Smooth muscle cell (in vitro differentiated cells): ENCODE data around the gene PI4K2A. TPM values are rescaled to one million over a fixed set of nuclear protein-coding genes. Genes with fewer than 3 reads are reported as not detected.

Experiments
- DNase-seq: peaks from one replicate; lab custom pipeline; 2025; ENCODE audit not compliant: unreplicated experiment; lab: John Stamatoyannopoulos, UW
- H2AFZ ChIP-seq: fragments of 200-600 bp; sonication (generic); 2 replicates; pipeline ENCODE4 v1.6.0; 2016; ENCODE audit warnings: antibody characterized with exemption, low read depth, mild to moderate bottlenecking
- H3F3A ChIP-seq: fragments of 200-600 bp; sonication (generic); 2 replicates; pipeline ENCODE4 v1.6.0; 2017; ENCODE audit warnings: antibody characterized with exemption, low read depth
- H3K27ac ChIP-seq: fragments of 200-600 bp; sonication (generic); 2 replicates; pipeline ENCODE4 v1.5.1; 2016; ENCODE audit warnings: low read depth, mild to moderate bottlenecking
- H3K27me3 ChIP-seq: fragments of 200-600 bp; sonication (generic); 2 replicates; pipeline ENCODE4 v1.6.1; 2016; ENCODE audit warnings: low read depth, mild to moderate bottlenecking
- H3K36me3 ChIP-seq: fragments of 200-600 bp; sonication (generic); 2 replicates; pipeline ENCODE4 v1.5.1; 2016; ENCODE audit warnings: low read depth
- H3K4me1 ChIP-seq: fragments of 200-600 bp; sonication (generic); 2 replicates; pipeline ENCODE4 v1.5.1; 2016; ENCODE audit warnings: low read depth
- H3K4me2 ChIP-seq: fragments of 200-600 bp; sonication (generic); 2 replicates; pipeline ENCODE4 v1.6.0; 2016; ENCODE audit warnings: mild to moderate bottlenecking
- H3K4me3 ChIP-seq: fragments of 200-600 bp; sonication (generic); 2 replicates; pipeline ENCODE4 v1.5.1; 2016; ENCODE audit warnings: mild to moderate bottlenecking
- H3K79me2 ChIP-seq: fragments of 200-600 bp; sonication (generic); 2 replicates; pipeline ENCODE4 v1.6.0; 2016; ENCODE audit warnings: low read depth, mild to moderate bottlenecking
- H3K9ac ChIP-seq: fragments of 200-600 bp; sonication (generic); 2 replicates; pipeline ENCODE4 v1.6.0; 2016; ENCODE audit warnings: low read depth
- H3K9me3 ChIP-seq: fragments of 200-600 bp; sonication (generic); replicated peaks from 2 replicates; pipeline ENCODE4 v1.5.1; 2016; ENCODE audit warnings: low read depth
- H4K20me1 ChIP-seq: fragments of 200-600 bp; sonication (generic); 2 replicates; pipeline ENCODE4 v1.6.0; 2016; ENCODE audit warnings: low read depth
- WGBS: methylation state at CpG from one replicate; pipeline ENCODE4 v1.1.7; 2016; ENCODE audit warnings: low lambda C conversion rate; 5-methylcytosine and 5-hydroxymethylcytosine counted together
- polyA plus RNA-seq: library from polyadenylated mRNA; unstranded; fragments of >200 nt; fragmentation: Nextera tagmentation; extraction: Ambion mirVana; gene quantifications from 2 replicates; pipeline ENCODE4 v1.2.1, GENCODE V29; 2016
- total RNA-seq: library from RNA; depleted of rRNA; stranded (reverse); fragments of >200 nt; gene quantifications from 2 replicates; pipeline ENCODE4 v1.2.3, GENCODE V29; 2014
- TF ChIP-seq, protein P1 (sequence below): fragments of 200-600 bp; sonication (generic); IDR thresholded peaks from 2 replicates; pipeline ENCODE4 v1.5.1; 2017; ENCODE audit warnings: borderline replicate concordance, mild to moderate bottlenecking, antibody characterized with exemption; ENCODE audit not compliant: insufficient read depth, poor library complexity, severe bottlenecking

Gene PI4K2A
- total and polyA plus RNA-seq, 2 experiments from 2014 or later = 20.8 to 21.0 TPM

GRCh38 chr10:97596101-97597082 is 44.1 kb upstream of the PI4K2A start:
- no peaks in the 10 kb centered on the region for H3K27me3 ChIP-seq
- H3F3A ChIP-seq = peaks cover 6% of the 10 kb centered on the region
- peak overlapping the region; percentile 90 for H3K27ac ChIP-seq
- peak overlapping the region; percentile 58 for H3K9ac ChIP-seq
- H2AFZ ChIP-seq = no peak overlapping the region
- H3K36me3 ChIP-seq = no peaks in the 10 kb centered on the region
- no peaks in the 10 kb centered on the region for H4K20me1 ChIP-seq
- TF ChIP-seq, protein P1, sequence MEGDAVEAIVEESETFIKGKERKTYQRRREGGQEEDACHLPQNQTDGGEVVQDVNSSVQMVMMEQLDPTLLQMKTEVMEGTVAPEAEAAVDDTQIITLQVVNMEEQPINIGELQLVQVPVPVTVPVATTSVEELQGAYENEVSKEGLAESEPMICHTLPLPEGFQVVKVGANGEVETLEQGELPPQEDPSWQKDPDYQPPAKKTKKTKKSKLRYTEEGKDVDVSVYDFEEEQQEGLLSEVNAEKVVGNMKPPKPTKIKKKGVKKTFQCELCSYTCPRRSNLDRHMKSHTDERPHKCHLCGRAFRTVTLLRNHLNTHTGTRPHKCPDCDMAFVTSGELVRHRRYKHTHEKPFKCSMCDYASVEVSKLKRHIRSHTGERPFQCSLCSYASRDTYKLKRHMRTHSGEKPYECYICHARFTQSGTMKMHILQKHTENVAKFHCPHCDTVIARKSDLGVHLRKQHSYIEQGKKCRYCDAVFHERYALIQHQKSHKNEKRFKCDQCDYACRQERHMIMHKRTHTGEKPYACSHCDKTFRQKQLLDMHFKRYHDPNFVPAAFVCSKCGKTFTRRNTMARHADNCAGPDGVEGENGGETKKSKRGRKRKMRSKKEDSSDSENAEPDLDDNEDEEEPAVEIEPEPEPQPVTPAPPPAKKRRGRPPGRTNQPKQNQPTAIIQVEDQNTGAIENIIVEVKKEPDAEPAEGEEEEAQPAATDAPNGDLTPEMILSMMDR = no peak
- no peaks in the 10 kb centered on the region for H3K79me2 ChIP-seq
- H3K4me3 ChIP-seq = no peak overlapping the region
- H3K4me2 ChIP-seq = peak overlapping the region; percentile 28
- no peak for DNase-seq
- WGBS = 39% methylated on average over 9 of the region's 10 CpGs
- no peaks in the 10 kb centered on the region for H3K4me1 ChIP-seq
- H3K9me3 ChIP-seq = no peaks in the 10 kb centered on the region

- H3K9me3 ChIP-seq = no peaks in the 10 kb centered on the region
- H3K4me2 ChIP-seq = no peak overlapping the region
- H2AFZ ChIP-seq = no peak overlapping the region
- no peak overlapping the region for H3K9ac ChIP-seq
- peak overlapping the region; percentile 90 for H3K27ac ChIP-seq
- H3K36me3 ChIP-seq = no peaks in the 10 kb centered on the region
- no peaks in the 10 kb centered on the region for H4K20me1 ChIP-seq
- DNase-seq = no peak
- no peaks in the 10 kb centered on the region for H3K27me3 ChIP-seq
- H3K79me2 ChIP-seq = no peaks in the 10 kb centered on the region
- H3K4me3 ChIP-seq = no peak overlapping the region
- peaks cover 6% of the 10 kb centered on the region for H3F3A ChIP-seq
- no peaks in the 10 kb centered on the region for H3K4me1 ChIP-seq
- WGBS = 98% methylated on average over 2 of the region's 2 CpGs
- TF ChIP-seq, protein P1 = no peak
Observed at GRCh38 chr10:97597778-97598177, 42.7 kb upstream of the PI4K2A start.

DNA sequence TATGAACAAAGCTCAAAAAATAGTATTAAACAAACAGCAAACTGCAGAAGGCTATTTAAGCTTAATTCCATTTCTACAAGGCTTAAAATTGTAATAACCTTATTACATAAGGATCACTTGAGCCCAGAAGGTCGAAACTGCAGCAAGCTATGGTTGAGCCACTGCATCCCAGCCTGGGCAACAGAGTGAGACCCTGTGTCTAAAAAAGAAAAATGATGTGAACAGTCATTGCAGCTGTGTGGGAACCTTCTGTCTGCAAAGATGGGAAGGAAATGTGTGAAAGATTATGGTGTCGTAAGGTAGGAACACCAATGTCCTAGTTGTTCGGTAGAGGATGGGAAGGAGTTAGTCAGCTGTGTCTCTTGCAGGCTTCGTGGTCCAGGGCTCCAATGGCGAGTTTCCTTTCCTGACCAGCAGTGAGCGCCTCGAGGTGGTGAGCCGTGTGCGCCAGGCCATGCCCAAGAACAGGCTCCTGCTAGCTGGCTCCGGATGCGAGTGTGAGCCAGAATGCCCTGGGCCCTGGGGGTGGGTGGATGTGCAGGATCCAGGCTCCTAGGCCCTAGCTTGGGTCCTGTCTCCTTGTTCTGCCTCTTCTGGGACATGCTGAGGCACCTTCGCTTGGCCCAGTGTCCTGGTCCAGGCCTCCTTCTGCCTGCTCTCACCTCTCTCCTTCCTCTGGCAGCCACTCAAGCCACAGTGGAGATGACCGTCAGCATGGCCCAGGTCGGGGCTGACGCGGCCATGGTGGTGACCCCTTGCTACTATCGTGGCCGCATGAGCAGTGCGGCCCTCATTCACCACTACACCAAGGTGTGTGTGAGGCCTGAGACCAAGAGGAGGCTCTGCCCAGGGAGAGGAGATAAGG is 41.8 kb upstream of the PI4K2A start:
- H2AFZ ChIP-seq = no peak overlapping the region
- H3K4me1 ChIP-seq = no peaks in the 10 kb centered on the region
- H3K36me3 ChIP-seq = no peaks in the 10 kb centered on the region
- WGBS = 96% methylated on average over 19 of the region's 19 CpGs
- no peak overlapping the region for H3K9ac ChIP-seq
- H4K20me1 ChIP-seq = no peaks in the 10 kb centered on the region
- H3K9me3 ChIP-seq = no peaks in the 10 kb centered on the region
- no peaks in the 10 kb centered on the region for H3K27me3 ChIP-seq
- H3K4me2 ChIP-seq = no peak overlapping the region
- H3K27ac ChIP-seq = no peak overlapping the region
- no peak overlapping the region for H3K4me3 ChIP-seq
- DNase-seq = no peak
- TF ChIP-seq, protein P1 = no peak
- no peaks in the 10 kb centered on the region for H3K79me2 ChIP-seq
- peaks cover 6% of the 10 kb centered on the region for H3F3A ChIP-seq
